Stimulated activated memory B cell treated with anti-CD40 and anti-IgM and Interleukin-4, amounts not matched to agents 10 μg/mL and 1 μg/mL and 100 μg/mL, for 72 hours (primary cell): ENCODE measurements around the gene PINK1.

ENCODE experiments used
- ATAC-seq: fragments of 150-1000 bp; cut with Tn5 transposase; 2 replicates; pipeline ENCODE4 v1.10.0; 2021
- H3K27ac Mint-ChIP-seq: one replicate; pipeline ENCODE4 v1.8.0; 2022; ENCODE audit warnings: mild to moderate bottlenecking, mixed read lengths
- H3K27me3 Mint-ChIP-seq: one replicate; pipeline ENCODE4 v1.8.0; 2022; ENCODE audit warnings: mixed read lengths
- H3K36me3 Mint-ChIP-seq: one replicate; pipeline ENCODE4 v1.8.0; 2022; ENCODE audit warnings: mixed read lengths
- H3K4me1 Mint-ChIP-seq: one replicate; pipeline ENCODE4 v1.8.0; 2022; ENCODE audit warnings: mixed read lengths
- H3K4me3 Mint-ChIP-seq: one replicate; pipeline ENCODE4 v1.8.0; 2022; ENCODE audit warnings: mild to moderate bottlenecking, moderate library complexity, mixed read lengths
- H3K9me3 Mint-ChIP-seq: one replicate; pipeline ENCODE4 v1.8.0; 2022; ENCODE audit warnings: mixed read lengths

The PINK1 gene

GRCh38 chr1:20624709-20625108 is 8.5 kb upstream of the PINK1 start:
- H3K4me1 Mint-ChIP-seq = no peaks in the 10 kb centered on the region
- H3K36me3 Mint-ChIP-seq = no peaks in the 10 kb centered on the region
- no peak overlapping the region for H3K4me3 Mint-ChIP-seq
- peaks cover 46% of the 10 kb centered on the region for H3K27me3 Mint-ChIP-seq
- ATAC-seq = no peak
- H3K27ac Mint-ChIP-seq = no peak overlapping the region
- H3K9me3 Mint-ChIP-seq = peaks cover 5% of the 10 kb centered on the region

DNA sequence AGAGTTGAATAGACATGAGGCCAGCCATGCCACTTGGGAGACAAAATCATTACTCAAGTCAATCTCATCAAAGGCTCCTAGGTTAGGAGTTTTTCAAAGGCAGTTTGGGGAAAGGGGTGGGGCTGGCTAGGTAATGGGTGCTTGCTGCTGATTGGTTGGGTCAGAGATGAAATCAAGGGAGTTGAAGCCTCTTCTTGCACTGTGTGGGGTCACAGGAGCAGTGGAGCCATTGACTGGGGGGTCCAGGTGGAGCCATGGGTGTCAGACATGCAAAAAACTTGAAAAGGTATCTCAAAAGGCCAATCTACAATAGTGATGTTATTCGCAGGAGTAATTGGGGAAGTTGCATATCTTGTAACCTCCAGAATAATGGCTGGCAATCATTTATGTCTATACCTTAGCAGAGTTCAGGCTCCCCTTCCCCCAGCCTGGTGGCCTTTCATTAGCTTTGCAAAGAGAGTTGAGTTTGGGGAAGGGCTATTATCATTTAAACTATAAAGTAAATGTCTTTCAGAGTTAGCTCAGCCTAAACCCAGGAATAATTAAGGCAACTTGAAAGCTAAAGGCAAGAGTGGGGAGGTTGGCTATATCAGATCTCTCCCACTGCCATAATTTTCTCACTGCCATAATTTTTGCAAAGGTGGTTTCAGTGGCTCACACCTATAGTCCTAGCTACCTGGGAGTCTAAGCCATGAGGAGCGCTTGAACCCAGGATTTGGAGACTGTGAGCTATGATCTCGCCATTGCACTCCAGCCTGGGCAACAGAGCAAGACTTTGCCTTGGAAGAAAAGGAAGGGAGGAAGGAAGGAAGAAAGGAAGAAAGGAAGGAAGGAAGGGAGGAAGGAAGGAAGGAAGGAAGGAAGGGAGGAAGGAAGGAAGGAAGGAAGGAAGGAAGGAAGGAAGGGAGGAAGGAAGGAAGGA is 7.8 kb upstream of the PINK1 start:
- Mint-ChIP-seq H3K27me3 (peaks cover 46% of the 10 kb centered on the region), H3K36me3 (no peaks in the 10 kb centered on the region), H3K27ac (no peak overlapping the region), H3K4me3 (no peak overlapping the region), H3K4me1 (no peaks in the 10 kb centered on the region), H3K9me3 (peaks cover 5% of the 10 kb centered on the region)
- ATAC-seq = no peak

DNA sequence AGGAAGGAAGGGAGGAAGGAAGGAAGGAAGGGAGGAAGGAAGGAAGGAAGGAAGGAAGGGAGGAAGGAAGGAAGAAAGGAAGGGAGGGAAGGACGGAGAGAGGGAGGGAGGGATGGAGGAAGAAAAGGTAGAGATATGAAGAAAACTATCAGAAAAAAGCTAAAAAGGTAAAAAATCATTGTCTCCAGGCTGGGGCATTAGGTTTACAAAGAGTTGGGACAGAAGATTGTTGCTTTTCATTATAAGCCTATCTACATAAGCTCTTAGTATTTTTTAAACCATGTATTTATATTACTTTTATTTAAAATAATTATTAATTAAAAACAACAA is 7.2 kb upstream of the PINK1 start:
- Mint-ChIP-seq H3K36me3 (no peaks in the 10 kb centered on the region), H3K9me3 (peaks cover 5% of the 10 kb centered on the region), H3K27me3 (peaks cover 46% of the 10 kb centered on the region), H3K27ac (no peak overlapping the region), H3K4me3 (no peak overlapping the region), H3K4me1 (no peaks in the 10 kb centered on the region)
- no peak for ATAC-seq

GRCh38 chr1:20626524-20626923 is 6.7 kb upstream of the PINK1 start:
- H3K4me3 Mint-ChIP-seq = no peak overlapping the region
- peaks cover 5% of the 10 kb centered on the region for H3K9me3 Mint-ChIP-seq

DNA sequence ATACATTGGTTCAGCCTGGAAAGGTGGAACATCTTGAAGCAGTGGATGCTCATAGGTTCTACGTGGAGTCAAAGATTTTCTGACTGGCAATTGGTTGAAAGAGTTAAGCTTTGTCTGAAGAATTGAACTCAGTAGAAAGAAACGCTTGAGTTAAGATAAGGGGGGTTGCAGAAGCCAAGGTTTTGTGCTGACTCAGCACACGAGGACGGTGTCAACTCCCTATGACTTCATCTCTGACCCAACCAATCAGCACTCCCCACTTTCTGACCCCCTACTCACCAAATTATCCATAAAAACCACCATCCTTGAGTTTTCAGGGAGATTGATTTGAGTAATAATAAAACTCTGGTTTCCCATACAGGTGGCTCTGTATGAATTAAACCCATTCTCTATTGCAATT is 2.5 kb upstream of the PINK1 start:
- H3K4me3 Mint-ChIP-seq = no peak overlapping the region

More at GRCh38 chr1:20626524-20626923, 6.7 kb upstream of the PINK1 start:
- no peak for ATAC-seq
- Mint-ChIP-seq H3K4me1 (no peaks in the 10 kb centered on the region), H3K36me3 (no peaks in the 10 kb centered on the region), H3K27me3 (peaks cover 46% of the 10 kb centered on the region), H3K27ac (no peak overlapping the region)

DNA sequence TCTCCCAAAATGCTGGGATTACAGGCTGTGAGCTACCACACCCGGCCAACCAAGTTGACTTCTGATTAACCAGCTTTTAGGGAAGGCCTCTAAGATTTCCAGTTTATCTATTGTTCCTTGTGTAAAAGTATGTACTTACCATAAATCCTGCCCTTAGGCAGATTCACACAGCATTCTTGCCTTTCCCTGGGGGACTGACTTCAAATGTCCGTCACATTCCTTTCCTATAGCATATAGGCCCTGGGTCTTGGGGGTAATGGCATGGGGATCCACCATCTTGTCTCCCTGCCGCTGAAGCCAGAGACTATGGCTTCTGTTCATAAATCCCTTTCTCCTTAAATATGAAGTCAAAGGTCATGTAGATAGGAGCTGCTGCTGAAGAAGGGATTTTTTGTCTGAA is 872 bp upstream of the PINK1 start:
- no peaks in the 10 kb centered on the region for H3K36me3 Mint-ChIP-seq
- peaks cover 5% of the 10 kb centered on the region for H3K9me3 Mint-ChIP-seq
- H3K4me3 Mint-ChIP-seq = peak overlapping the region; percentile 71
- H3K27ac Mint-ChIP-seq = no peak overlapping the region
- peaks cover 10% of the 10 kb centered on the region for H3K27me3 Mint-ChIP-seq
- ATAC-seq = no peak
- peaks cover 17% of the 10 kb centered on the region for H3K4me1 Mint-ChIP-seq

More for the DNA sequence above, 2.5 kb upstream of the PINK1 start:
- Mint-ChIP-seq H3K4me1 (peaks cover 17% of the 10 kb centered on the region), H3K36me3 (no peaks in the 10 kb centered on the region), H3K27me3 (peaks cover 21% of the 10 kb centered on the region), H3K27ac (no peak overlapping the region), H3K9me3 (peaks cover 5% of the 10 kb centered on the region)
- ATAC-seq = no peak

GRCh38 chr1:20634065-20634593 is 871 bp downstream of the PINK1 start:
- peaks cover 7% of the 10 kb centered on the region for H3K36me3 Mint-ChIP-seq
- H3K27ac Mint-ChIP-seq = peak overlapping the region; percentile 69
- ATAC-seq = no peak
- peaks cover 17% of the 10 kb centered on the region for H3K4me1 Mint-ChIP-seq
- peak overlapping the region; percentile 78 for H3K4me3 Mint-ChIP-seq
- H3K27me3 Mint-ChIP-seq = no peaks in the 10 kb centered on the region
- no peaks in the 10 kb centered on the region for H3K9me3 Mint-ChIP-seq

- Mint-ChIP-seq H3K4me1 (peaks cover 17% of the 10 kb centered on the region), H3K36me3 (peaks cover 8% of the 10 kb centered on the region), H3K9me3 (no peaks in the 10 kb centered on the region), H3K27ac (peak overlapping the region; percentile 69), H3K4me3 (peak overlapping the region; percentile 78), H3K27me3 (no peaks in the 10 kb centered on the region)
- no peak for ATAC-seq
Measured at GRCh38 chr1:20634594-20635084, 1.4 kb downstream of the PINK1 start.

GRCh38 chr1:20636785-20637347 is 3.6 kb downstream of the PINK1 start:
- Mint-ChIP-seq H3K9me3 (no peaks in the 10 kb centered on the region), H3K4me1 (peaks cover 17% of the 10 kb centered on the region), H3K4me3 (no peak overlapping the region), H3K36me3 (peaks cover 8% of the 10 kb centered on the region), H3K27me3 (no peaks in the 10 kb centered on the region), H3K27ac (no peak overlapping the region)
- ATAC-seq = no peak

DNA sequence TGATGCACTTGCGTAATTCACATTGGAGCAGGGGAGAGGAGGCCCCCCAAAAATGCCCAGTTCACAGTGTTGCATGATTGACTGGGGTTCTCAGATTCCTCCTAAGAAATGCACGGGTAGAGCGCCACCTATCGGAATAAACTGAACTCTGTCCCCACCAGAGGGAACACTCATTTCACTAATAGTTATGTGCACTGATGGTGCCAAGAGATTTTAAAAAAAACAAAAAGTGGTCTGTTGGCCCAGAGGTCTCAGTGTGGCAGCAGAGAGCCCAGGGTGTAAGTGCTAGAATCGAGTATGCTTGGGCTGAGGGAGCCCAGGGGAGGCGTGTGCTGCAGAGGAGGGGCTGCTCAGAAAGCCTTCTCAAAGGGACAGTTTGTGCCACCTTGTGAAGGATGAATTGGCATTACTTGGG is 6.9 kb downstream of the PINK1 start:
- H3K27me3 Mint-ChIP-seq = no peaks in the 10 kb centered on the region
- no peak overlapping the region for H3K4me3 Mint-ChIP-seq
- H3K27ac Mint-ChIP-seq = no peak overlapping the region
- H3K4me1 Mint-ChIP-seq = no peaks in the 10 kb centered on the region
- no peaks in the 10 kb centered on the region for H3K9me3 Mint-ChIP-seq
- ATAC-seq = peak; percentile 78
- H3K36me3 Mint-ChIP-seq = peaks cover 15% of the 10 kb centered on the region

- Mint-ChIP-seq H3K27me3 (no peaks in the 10 kb centered on the region), H3K4me1 (no peaks in the 10 kb centered on the region), H3K27ac (no peak overlapping the region), H3K4me3 (no peak overlapping the region), H3K9me3 (no peaks in the 10 kb centered on the region), H3K36me3 (peaks cover 16% of the 10 kb centered on the region)
- no peak for ATAC-seq
Measured at GRCh38 chr1:20641975-20642374, 8.7 kb downstream of the PINK1 start.

- no peak for ATAC-seq
- Mint-ChIP-seq H3K27ac (no peak overlapping the region), H3K4me3 (no peak overlapping the region), H3K27me3 (no peaks in the 10 kb centered on the region), H3K9me3 (no peaks in the 10 kb centered on the region), H3K36me3 (peaks cover 16% of the 10 kb centered on the region), H3K4me1 (no peaks in the 10 kb centered on the region)
Measured at GRCh38 chr1:20643080-20643479, 9.8 kb downstream of the PINK1 start.

- Mint-ChIP-seq H3K4me1 (no peaks in the 10 kb centered on the region), H3K9me3 (no peaks in the 10 kb centered on the region), H3K27me3 (no peaks in the 10 kb centered on the region), H3K4me3 (no peak overlapping the region), H3K36me3 (peaks cover 20% of the 10 kb centered on the region), H3K27ac (no peak overlapping the region)
- ATAC-seq = no peak
Measured at GRCh38 chr1:20644416-20644815, 11.2 kb downstream of the PINK1 start.

- H3K36me3 Mint-ChIP-seq = peaks cover 30% of the 10 kb centered on the region
- no peak overlapping the region for H3K4me3 Mint-ChIP-seq
- ATAC-seq = no peak
- no peaks in the 10 kb centered on the region for H3K4me1 Mint-ChIP-seq
- no peaks in the 10 kb centered on the region for H3K27me3 Mint-ChIP-seq
- H3K27ac Mint-ChIP-seq = no peak overlapping the region
- no peaks in the 10 kb centered on the region for H3K9me3 Mint-ChIP-seq
Measured at GRCh38 chr1:20645414-20645813, 12.2 kb downstream of the PINK1 start.

- H3K27ac Mint-ChIP-seq = no peak overlapping the region
- H3K9me3 Mint-ChIP-seq = no peaks in the 10 kb centered on the region
- H3K27me3 Mint-ChIP-seq = no peaks in the 10 kb centered on the region
- no peak overlapping the region for H3K4me3 Mint-ChIP-seq
- ATAC-seq = no peak
- H3K36me3 Mint-ChIP-seq = peaks cover 55% of the 10 kb centered on the region
- H3K4me1 Mint-ChIP-seq = no peaks in the 10 kb centered on the region
Measured at GRCh38 chr1:20648438-20648837, 15.2 kb downstream of the PINK1 start.

DNA sequence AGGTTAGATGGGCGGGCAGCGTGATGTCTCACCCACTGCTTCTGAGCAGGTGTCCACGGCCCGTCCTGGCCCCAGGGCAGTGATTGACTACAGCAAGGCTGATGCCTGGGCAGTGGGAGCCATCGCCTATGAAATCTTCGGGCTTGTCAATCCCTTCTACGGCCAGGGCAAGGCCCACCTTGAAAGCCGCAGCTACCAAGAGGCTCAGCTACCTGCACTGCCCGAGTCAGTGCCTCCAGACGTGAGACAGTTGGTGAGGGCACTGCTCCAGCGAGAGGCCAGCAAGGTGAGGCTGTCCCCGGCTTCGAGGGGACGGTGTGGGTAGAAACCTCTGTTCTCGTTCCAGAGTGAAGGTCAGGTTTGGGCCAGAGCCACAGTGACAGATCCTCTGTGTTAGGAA is 15.7 kb downstream of the PINK1 start:
- Mint-ChIP-seq H3K27me3 (no peaks in the 10 kb centered on the region), H3K9me3 (no peaks in the 10 kb centered on the region), H3K4me1 (no peaks in the 10 kb centered on the region), H3K4me3 (no peak overlapping the region), H3K36me3 (peaks cover 60% of the 10 kb centered on the region), H3K27ac (no peak overlapping the region)
- ATAC-seq = no peak
